WI38 (cell line): Measurements from ENCODE around the gene FGFRL1.

ENCODE experiments used
- H3K4me3 ChIP-seq: 2 replicates; pipeline ENCODE4 v1.5.1; 2011; ENCODE audit warnings: low read depth, mild to moderate bottlenecking, control low read depth, low read length
- TF ChIP-seq, protein P1 (sequence below): IDR thresholded peaks from 2 replicates; pipeline ENCODE4 v1.5.1; 2012; ENCODE audit warnings: low read depth, mild to moderate bottlenecking, control low read depth, low read length

Gene FGFRL1

DNA sequence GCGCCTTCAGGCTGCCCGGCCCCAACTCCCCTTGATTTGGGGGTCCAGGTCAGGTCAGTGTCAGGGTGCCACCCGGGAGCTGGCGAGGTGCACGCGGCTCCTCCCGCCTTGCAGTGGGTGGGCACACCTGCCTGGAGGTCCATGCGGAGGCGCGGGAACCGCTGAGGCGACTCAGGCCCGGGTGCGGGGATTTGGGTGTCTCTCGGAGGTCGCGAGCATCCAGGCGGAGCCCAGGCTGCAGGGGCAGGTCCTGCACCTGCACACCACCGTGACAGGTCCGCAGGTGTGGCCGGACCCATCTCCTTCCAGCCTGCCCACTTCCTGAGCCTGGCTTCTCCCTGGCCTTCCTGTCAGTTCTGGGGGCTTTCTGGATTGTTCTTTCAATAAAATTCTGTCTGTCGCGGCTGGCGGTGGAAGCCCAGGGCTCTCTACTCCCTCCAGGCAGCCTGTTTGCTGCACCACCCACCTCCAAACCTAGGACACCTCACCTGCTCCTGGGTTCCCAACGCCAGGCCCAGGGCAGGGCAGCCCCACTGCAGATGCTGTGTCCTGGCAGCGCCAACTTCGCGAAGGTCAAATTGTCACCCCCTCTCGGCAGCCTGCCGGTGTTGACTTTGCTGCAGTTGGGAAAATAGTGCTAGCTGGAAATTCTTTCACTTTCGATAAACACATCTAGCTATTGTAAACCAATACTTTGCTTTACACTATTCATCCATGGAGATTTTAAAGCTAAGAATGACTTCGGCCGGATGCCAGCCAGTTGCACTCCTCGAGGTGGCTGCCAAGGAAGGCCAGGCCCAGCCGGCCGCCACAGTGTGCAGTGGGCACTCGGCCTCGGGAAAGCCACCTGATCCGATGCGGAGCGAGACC, 35.9 kb downstream of the FGFRL1 start:
- TF ChIP-seq, protein P1, sequence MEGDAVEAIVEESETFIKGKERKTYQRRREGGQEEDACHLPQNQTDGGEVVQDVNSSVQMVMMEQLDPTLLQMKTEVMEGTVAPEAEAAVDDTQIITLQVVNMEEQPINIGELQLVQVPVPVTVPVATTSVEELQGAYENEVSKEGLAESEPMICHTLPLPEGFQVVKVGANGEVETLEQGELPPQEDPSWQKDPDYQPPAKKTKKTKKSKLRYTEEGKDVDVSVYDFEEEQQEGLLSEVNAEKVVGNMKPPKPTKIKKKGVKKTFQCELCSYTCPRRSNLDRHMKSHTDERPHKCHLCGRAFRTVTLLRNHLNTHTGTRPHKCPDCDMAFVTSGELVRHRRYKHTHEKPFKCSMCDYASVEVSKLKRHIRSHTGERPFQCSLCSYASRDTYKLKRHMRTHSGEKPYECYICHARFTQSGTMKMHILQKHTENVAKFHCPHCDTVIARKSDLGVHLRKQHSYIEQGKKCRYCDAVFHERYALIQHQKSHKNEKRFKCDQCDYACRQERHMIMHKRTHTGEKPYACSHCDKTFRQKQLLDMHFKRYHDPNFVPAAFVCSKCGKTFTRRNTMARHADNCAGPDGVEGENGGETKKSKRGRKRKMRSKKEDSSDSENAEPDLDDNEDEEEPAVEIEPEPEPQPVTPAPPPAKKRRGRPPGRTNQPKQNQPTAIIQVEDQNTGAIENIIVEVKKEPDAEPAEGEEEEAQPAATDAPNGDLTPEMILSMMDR: no peak
- H3K4me3 ChIP-seq: peak overlapping the region; percentile 37; the same call in 1 of the 2 replicates

DNA sequence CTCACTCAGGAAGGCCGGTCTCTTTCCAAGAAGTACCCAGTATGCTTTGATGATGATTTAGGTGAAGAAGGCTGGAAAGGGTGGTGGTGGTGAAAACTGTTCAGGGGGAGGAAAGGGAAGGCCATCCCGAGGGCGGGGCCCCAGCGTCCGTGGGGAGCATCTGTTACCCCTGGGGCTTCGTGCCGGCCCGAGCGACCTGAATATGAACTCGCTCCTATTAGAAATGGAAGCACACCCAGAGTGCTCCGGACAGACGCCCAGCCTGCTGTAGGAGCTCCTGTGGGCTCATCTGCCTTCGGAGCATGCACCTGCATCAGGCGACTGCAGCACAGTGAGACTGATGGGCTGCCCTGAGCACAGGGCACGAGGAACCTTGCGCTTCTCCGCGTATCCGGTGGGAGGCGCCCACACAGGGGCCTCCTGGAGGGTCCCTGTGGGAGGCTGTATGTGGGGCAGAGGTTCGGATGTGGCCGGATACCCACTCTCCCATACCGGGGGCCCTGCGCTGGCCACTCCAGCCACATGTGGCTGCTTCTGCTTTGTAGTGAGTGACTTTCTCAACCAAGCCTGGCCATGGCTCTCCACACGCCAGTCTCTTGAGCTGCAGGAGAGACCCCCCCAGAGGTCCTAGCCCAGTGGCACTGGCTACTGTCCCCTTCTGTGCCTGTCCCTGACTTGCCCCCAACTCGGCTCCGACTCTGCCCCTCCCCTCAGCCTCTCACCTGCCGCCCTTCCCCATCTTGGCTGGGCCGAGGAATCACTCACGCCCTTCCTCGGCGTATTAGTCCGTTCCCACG, 36.7 kb downstream of the FGFRL1 start:
- TF ChIP-seq, protein P1: no peak
- H3K4me3 ChIP-seq: no peak overlapping the region

DNA sequence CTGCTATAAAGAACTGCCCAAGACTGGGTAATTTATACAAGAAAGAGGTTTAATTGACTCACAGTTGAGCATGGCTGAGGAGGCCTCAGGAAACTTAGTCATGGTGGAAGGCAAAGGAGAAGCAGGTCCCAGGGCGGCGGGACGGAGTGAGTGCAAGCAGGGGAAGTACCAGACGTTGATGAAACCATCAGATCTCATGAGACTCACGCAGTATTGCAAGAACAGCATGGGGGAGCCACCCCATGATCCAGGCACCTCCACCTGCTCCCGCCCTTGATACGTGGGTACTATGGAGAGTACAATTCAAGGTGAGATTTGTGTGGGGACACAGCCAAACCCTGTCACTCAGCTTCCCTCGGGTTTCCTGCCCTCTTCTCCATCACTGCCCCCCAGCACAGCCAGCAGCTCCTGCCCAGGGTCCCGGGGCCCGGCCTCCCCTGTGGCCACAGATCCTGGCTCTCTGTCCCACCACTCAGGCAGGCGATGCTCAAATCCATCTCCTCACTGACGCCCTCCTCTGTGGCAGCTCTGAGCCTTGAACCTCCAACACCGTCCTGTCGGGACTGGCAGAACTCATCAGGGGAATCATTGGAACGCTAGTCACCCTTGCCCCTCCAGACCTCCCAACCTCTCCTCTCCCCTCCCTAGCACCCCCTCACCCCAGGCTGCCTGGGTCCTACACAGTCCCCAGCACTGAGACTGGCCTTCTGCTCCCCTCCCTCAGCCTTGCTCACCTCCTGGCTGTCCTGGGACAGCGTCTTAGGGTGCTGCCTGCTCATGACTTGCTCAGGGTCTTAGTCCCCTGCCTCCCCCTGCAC, 37.6 kb downstream of the FGFRL1 start:
- TF ChIP-seq, protein P1: no peak
- H3K4me3 ChIP-seq: no peak overlapping the region

DNA sequence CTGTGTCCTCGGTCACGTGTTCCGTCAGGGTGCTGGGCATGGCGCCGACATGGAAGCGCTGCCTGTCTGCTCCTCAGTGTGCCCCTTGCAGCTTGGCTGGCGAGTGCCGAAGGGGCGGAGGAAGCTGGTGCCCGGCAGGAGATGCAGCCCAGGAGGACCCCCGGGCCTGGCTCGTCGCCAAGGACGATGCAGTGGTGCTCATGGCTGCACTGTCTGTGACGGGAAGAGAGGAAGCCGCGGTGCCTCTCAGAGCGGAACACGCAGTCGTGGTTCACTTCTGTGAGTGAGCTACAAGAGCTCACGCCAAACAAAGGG, 38.1 kb downstream of the FGFRL1 start:
- TF ChIP-seq, protein P1: no peak
- no peak overlapping the region for H3K4me3 ChIP-seq

DNA sequence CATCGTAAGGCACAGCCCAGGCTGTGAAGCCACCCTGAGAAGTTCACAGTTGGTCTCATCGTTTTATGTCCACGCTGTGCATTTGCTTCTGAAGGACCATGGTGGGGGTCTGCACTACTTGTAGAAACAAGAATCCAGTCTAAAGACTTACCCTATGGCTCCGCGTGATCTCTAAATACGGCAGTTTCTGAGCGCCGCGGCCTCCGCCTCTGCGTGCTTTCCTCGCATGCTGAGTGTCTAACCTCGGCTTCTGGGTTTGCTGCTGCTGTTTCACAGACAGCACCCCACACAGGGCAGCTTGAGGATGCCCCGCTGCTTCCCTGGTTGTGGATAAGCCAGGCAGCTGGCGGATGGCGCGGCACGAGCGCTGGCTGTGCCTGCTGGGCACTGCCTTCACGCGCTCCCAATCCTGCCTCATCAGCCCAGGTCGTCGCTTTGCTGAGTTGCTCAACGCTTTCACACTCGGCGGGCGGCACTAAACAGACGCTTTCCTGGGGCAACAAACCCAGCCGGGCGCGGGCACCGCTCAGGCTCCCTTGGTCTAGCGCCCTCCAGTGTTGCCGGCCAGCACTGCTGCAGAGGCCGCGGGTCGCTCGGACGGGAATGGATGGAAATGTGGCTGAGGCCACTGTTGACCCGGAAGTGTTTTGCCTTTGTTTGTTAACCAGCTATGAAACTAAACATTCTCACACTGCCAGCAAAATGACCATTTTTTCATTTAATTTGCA, 39.2 kb downstream of the FGFRL1 start:
- TF ChIP-seq, protein P1: no peak
- H3K4me3 ChIP-seq: no peak overlapping the region

DNA sequence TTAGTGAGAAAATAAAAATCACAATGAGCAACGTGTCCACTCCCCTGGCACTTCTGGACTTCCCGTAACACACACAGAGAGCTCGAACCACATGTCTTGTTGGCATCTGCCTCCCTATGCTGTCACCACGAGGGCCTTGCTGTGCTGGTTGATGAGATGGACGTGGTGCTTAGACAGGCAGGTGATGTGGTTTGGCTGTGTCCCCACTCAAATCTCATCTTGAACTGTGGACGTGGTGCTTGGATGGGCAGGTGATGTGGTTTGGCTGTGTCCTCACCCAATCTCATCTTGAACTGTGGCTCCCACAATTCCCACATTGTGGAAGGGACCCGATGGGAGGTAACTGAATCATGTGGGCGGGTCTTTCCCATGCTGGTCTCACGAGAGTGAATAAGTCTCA, 40.0 kb downstream of the FGFRL1 start:
- H3K4me3 ChIP-seq: no peak overlapping the region
- TF ChIP-seq, protein P1: no peak
